Measurements from ENCODE around the gene GSX2.

- no peak for TF ChIP-seq CTCF (IDR thresholded peaks at IDR 0.05 in 8 of 11, conservative IDR thresholded peaks at IDR 0.05 in 3 of 11)
- TF ChIP-seq POLR2A (IDR thresholded peaks at IDR 0.05), result no peak
Observed at GRCh38 chr4:54092405-54093323, 7.3 kb upstream of the GSX2 start.
